Germinal center (tissue), 1 donor: ENCODE data around the gene FHAD1.

Source experiments
- DNase-seq: peaks from one replicate; pipeline ENCODE4 v3.0.0; 2012; ENCODE audit warnings: mixed read lengths, low spot score

FHAD1 gene

DNA sequence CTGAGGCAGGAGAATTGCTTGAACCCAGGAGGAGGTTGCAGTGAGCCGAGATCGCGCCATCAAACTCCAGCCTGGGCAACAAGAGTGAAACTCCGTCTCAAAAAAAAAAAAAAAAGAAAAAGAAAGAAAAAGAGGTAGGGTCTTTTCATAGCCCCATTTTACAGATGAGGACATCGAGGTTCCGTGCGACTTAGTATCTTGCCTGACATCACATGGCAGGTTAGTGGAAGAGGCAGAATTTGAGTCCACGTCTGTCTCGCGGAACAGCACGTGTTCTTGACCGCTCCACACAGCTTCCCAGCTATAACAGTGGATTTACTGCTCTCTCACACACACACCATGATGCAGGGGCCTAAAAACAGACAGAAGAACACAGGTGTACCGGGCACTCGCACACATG is 192.3 kb downstream of the FHAD1 start:
- no peak for DNase-seq

DNA sequence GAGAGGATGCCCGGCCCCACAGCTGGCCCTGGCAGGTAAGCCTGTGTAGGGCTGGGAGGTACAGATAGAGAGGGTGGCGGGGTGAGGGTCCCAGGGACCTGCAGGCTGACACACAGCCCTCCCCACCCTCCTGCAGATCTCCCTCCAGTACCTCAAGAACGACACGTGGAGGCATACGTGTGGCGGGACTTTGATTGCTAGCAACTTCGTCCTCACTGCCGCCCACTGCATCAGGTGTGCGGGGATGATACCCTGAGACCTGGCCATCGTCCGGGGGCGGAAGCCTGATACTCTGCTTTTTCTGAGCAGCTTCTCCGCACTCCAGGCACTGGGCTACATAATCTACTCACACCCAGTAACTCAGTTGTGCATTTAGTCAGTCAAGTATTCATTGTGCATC is 193.3 kb downstream of the FHAD1 start:
- no peak for DNase-seq

DNA sequence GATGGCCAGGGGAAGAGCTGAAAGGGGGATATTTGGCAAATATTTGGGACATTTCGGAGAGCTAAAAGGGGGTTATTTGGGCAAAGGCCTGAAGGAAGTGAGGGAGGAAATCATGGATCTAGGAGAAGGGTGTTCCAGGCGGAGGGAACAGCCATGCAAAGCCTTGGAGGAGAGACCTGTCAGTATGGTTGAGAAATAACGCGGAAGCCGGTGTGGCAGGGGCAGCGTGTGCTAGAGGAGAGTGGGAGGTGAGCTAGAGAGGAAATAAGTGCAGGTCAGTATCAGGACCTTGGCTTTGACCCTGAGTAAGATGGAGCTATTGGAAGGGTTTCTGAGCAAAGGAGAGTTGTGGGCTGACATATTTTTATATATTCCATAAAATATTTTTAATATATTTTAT is 194.2 kb downstream of the FHAD1 start:
- no peak for DNase-seq

DNA sequence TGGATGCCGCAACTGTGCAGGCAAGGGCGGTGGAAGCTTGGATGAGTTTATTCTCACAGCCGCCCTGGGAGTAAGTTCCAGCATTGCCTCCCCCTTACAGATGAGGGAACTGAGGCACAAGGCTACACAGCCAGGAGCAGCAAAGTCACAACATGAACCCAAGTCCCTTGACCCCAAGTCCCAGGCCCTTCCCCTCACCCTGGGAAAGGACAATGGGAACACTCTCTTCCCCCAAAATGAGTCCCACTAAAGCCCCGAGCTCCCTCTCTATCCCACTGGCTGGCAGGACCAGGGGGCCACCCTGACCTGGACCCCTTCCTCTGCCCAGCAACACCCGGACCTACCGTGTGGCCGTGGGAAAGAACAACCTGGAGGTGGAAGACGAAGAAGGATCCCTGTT is 195.1 kb downstream of the FHAD1 start:
- DNase-seq: no peak

DNA sequence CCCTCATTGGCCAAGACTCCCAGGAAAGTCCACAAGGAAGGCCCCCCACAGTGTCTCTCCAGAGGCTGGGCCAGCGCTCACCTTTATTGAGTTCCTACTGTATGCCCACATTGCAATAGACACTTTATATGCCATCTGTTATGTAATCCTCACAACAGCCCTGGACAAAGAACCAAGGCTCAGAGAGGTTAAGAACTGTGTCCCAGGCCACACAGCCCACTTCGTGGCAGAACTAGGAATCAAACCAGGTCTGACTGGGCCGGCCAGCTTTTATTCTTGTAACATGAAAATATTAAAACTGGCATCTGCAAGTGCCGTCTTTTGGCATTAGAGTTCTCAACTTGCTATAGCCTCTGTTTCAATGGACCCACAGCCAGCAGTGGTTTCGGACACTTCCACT is 195.7 kb downstream of the FHAD1 start:
- no peak for DNase-seq

DNA sequence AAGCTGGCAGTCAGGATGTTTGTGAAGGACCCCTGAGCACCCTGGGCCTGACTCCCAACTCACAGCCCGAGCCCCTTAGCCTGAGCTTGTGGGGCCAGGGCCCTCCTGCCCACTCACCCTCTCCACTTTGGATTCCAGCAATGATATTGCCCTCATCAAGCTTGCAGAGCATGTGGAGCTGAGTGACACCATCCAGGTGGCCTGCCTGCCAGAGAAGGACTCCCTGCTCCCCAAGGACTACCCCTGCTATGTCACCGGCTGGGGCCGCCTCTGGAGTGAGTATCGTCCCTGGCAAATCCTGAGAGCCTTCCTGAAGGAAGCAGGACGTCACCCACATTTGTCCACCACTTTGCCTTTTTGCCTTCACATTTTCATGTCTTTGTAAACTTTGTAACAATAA is 196.3 kb downstream of the FHAD1 start:
- no peak for DNase-seq

DNA sequence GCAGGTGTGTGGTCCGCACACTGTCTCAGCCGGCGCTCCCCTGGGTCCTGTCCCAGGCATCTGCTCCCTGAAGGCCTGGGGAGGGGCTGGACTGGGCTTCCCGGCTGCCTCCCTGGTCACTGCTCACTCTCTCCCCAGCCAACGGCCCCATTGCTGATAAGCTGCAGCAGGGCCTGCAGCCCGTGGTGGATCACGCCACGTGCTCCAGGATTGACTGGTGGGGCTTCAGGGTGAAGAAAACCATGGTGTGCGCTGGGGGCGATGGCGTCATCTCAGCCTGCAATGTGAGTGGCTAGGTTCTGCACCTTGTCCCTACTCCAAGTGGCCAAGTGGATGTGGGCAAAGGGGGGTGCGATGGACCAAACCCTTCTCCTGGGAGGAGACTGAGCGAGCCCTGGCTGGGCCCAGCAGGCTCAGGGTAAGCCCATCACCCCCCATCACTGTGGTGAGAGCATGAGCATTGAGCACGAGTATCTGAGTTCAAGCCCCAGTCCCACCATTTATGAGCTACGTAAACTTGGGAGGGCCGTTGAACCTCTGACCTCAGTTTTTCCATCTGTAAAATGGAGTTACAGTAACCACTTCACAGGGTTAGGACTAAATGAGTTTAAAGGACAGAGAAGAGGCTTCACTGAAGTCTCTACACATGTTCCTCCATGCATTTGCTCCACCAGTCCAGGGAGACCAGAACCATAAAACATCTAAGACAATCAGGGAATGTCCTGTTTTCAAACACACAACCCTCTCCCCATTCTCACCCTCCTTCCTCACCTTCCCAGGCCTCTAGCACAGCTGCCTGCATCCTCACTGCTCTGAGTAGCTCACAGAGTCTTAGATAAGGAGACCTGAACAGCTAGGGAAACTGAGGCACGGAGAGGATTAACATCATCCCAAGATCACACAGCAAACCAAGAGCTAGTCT is 197.7 kb downstream of the FHAD1 start:
- no peak for DNase-seq

DNA sequence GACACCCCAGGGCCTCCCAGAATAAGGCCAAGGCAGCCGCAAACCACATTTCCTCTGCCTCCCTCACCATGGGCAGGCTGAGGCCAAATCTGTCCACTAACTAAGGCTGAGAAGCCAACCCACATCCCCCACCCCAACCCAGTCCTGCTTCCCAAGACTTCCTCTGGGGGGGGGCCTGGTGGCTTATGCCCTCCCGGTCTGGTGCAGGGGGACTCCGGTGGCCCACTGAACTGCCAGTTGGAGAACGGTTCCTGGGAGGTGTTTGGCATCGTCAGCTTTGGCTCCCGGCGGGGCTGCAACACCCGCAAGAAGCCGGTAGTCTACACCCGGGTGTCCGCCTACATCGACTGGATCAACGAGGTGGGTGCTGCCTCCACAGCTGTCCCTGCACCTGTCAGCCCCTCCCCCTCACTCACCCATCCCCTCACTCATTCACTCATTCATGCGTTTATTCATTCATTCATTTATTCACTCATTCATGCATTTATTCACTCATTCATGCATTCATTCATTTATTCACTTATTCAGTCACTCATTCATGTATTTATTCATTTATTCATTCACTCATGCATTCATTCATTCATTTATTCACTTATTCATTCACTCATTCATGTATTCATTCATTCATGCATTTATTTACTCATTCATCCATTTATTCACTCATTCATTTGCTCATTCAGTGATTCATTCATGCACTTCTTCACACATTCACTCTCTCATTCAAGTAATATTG is 198.5 kb downstream of the FHAD1 start:
- DNase-seq: no peak

DNA sequence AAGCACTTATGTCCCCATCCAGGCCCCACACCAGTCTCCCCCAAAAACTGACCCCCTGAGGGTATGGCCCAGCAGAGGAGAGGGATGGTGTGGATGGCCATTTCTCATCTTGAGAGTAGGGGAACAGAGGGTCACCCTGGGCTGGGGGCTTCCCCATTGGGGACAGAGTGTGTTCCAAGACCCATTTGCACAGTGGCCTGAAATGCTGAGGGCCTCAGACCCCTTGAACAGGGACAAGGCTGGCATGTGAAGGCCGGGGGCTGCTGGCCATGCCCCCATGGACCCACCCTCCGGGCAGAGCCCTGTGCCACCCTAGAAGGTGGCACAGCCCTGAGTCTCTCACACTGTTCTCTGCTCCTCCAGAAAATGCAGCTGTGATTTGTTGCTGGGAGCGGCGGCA is 199.2 kb downstream of the FHAD1 start:
- DNase-seq: no peak
